IMR-90 (cell line): Measurements from ENCODE around the gene USP12. TPM values are rescaled to one million over a fixed set of nuclear protein-coding genes. Genes with fewer than 3 reads are reported as not detected.

ENCODE experiments used
- ATAC-seq: fragments of 200-7000 bp; cut with Tn5 transposase; 2 replicates; pipeline ENCODE4 v1.9.1; 2020; ENCODE audit warnings: low read depth, mild to moderate bottlenecking, moderate library complexity
- BruUV-seq: library from RNA; stranded (reverse); fragments of 400-500 nt; replicated peaks from 2 replicates; lab custom pipeline; 2021; lab: Mats Ljungman, UMichigan
- CTCF ChIA-PET: fragments of 300-600 bp; formaldehyde crosslinking; extraction: SDS; loops from one replicate; lab custom pipeline; 2021; ENCODE audit warnings: antibody characterized with exemption; lab: Yijun Ruan, JAX
- POLR2A ChIA-PET: fragments of 300-600 bp; sonication (Branson Sonifier 250); formaldehyde crosslinking; loops from one replicate; lab custom pipeline; 2022; ENCODE audit warnings: antibody characterized with exemption; ENCODE audit not compliant: unreplicated experiment; lab: Charles Lee
- DNase-seq: peaks from one replicate; pipeline ENCODE4 v3.0.0; 2013
- H2AFZ ChIP-seq: replicated peaks from 2 replicates; pipeline ENCODE3; 2013; ENCODE audit warnings: low read length, mild to moderate bottlenecking; ENCODE audit not compliant: poor library complexity
- H2AK5ac ChIP-seq: 2 replicates; pipeline ENCODE4 v1.6.1; 2013; ENCODE audit warnings: low read depth, low read length, inconsistent platforms
- H2AK9ac ChIP-seq: replicated peaks from 2 replicates; pipeline ENCODE3; 2013; ENCODE audit warnings: mild to moderate bottlenecking, low read depth, low read length, moderate library complexity; ENCODE audit not compliant: poor library complexity
- H2BK120ac ChIP-seq: 2 replicates; pipeline ENCODE4 v1.6.1; 2013; ENCODE audit warnings: low read depth, low read length, inconsistent platforms
- H2BK15ac ChIP-seq: 3 replicates; pipeline ENCODE4 v1.6.1; 2013; ENCODE audit warnings: low read depth, low read length, inconsistent platforms
- H2BK20ac ChIP-seq: 2 replicates; pipeline ENCODE4 v1.6.1; 2013; ENCODE audit warnings: low read depth, mild to moderate bottlenecking, inconsistent platforms, low read length, moderate library complexity
- H2BK5ac ChIP-seq: 2 replicates; pipeline ENCODE4 v1.6.1; 2013; ENCODE audit warnings: mild to moderate bottlenecking, low read depth, low read length, inconsistent platforms; ENCODE audit not compliant: poor library complexity, severe bottlenecking
- H3K14ac ChIP-seq: replicated peaks from 2 replicates; pipeline ENCODE4 v1.6.1; 2013; ENCODE audit warnings: low read depth, low read length, inconsistent platforms
- H3K18ac ChIP-seq: 2 replicates; pipeline ENCODE4 v1.6.1; 2013; ENCODE audit warnings: low read depth, low read length, control low read depth
- H3K23ac ChIP-seq: 2 replicates; pipeline ENCODE4 v1.6.1; 2013; ENCODE audit warnings: low read depth, low read length, inconsistent platforms
- H3K27ac ChIP-seq: 2 replicates; pipeline ENCODE4 v1.5.1; 2013; ENCODE audit warnings: mild to moderate bottlenecking, control low read depth, low read length; ENCODE audit not compliant: insufficient read depth
- H3K27me3 ChIP-seq: 2 replicates; pipeline ENCODE4 v1.6.1; 2013; ENCODE audit warnings: low read length; ENCODE audit not compliant: control insufficient read depth, insufficient read depth
- H3K36me3 ChIP-seq: 2 replicates; pipeline ENCODE4 v1.6.1; 2013; ENCODE audit warnings: low read length, mixed read lengths; ENCODE audit not compliant: control insufficient read depth, insufficient read depth
- H3K4ac ChIP-seq: 2 replicates; pipeline ENCODE4 v1.6.1; 2013; ENCODE audit warnings: low read depth, low read length, inconsistent platforms
- H3K4me1 ChIP-seq: 2 replicates; pipeline ENCODE4 v1.6.1; 2013; ENCODE audit warnings: low read length, mixed read lengths; ENCODE audit not compliant: control insufficient read depth, insufficient read depth
- H3K4me2 ChIP-seq: 2 replicates; pipeline ENCODE4 v1.6.1; 2013; ENCODE audit warnings: low read depth, mild to moderate bottlenecking, control low read depth, low read length, moderate library complexity
- H3K4me3 ChIP-seq: 2 replicates; pipeline ENCODE4 v1.5.1; 2013; ENCODE audit warnings: low read depth, mild to moderate bottlenecking, control low read depth, low read length, moderate library complexity; ENCODE audit not compliant: insufficient read depth
- H3K56ac ChIP-seq: 2 replicates; pipeline ENCODE4 v1.6.1; 2013; ENCODE audit warnings: low read length, inconsistent platforms; ENCODE audit not compliant: insufficient read depth; ENCODE audit errors: extremely low read depth
- H3K79me1 ChIP-seq, 2 experiments: 2 replicates each; pipeline ENCODE4 v1.6.1; 2013; ENCODE audit warnings: low read length in 2 of 2, inconsistent platforms in 1 of 2, low read depth in 1 of 2
- H3K9ac ChIP-seq: 2 replicates; pipeline ENCODE4 v1.6.1; 2013; ENCODE audit warnings: low read depth, low read length, control low read depth
- H3K9me1 ChIP-seq: 2 replicates; pipeline ENCODE4 v1.6.1; 2013; ENCODE audit warnings: low read length, inconsistent platforms; ENCODE audit not compliant: insufficient read depth
- H3K9me3 ChIP-seq: 2 replicates; pipeline ENCODE4 v1.6.1; 2013; ENCODE audit warnings: low read length; ENCODE audit not compliant: control insufficient read depth, insufficient read depth
- H4K20me1 ChIP-seq: 2 replicates; pipeline ENCODE4 v1.6.1; 2013; ENCODE audit warnings: low read length, inconsistent platforms; ENCODE audit not compliant: insufficient read depth
- H4K5ac ChIP-seq: 2 replicates; pipeline ENCODE4 v1.6.1; 2013; ENCODE audit warnings: mild to moderate bottlenecking, low read depth, low read length, control low read depth
- H4K8ac ChIP-seq, 2 experiments: 2 replicates each; pipeline ENCODE4 v1.6.1; 2013; ENCODE audit warnings: low read depth in 2 of 2, low read length in 2 of 2, control low read depth in 1 of 2, inconsistent platforms in 1 of 2
- H4K91ac ChIP-seq: 2 replicates; pipeline ENCODE4 v1.6.1; 2013; ENCODE audit warnings: low read depth, low read length, inconsistent platforms; ENCODE audit not compliant: insufficient read depth
- BHLHE40 ChIP-seq: fragments of 150-350 bp; IDR thresholded peaks from 2 replicates; pipeline ENCODE4 v1.6.1; 2016; ENCODE audit warnings: mild to moderate bottlenecking, low read depth, low read length
- ELK1 ChIP-seq: fragments of 150-350 bp; IDR thresholded peaks from 2 replicates; pipeline ENCODE4 v1.6.1; 2016; ENCODE audit warnings: low read depth, mild to moderate bottlenecking, low read length, moderate library complexity, borderline replicate concordance
- MAFK ChIP-seq: IDR thresholded peaks from 2 replicates; pipeline ENCODE4 v1.6.1; 2012; ENCODE audit warnings: low read depth, low read length, improper control_type of control experiment
- MAZ ChIP-seq: IDR thresholded peaks from 2 replicates; pipeline ENCODE4 v1.6.1; 2012; ENCODE audit warnings: low read depth, mild to moderate bottlenecking, low read length, improper control_type of control experiment, moderate library complexity, borderline replicate concordance
- POLR2A ChIP-seq: IDR thresholded peaks from 2 replicates; pipeline ENCODE4 v1.6.1; 2012; ENCODE audit warnings: mild to moderate bottlenecking, low read depth, low read length
- RAD21 ChIP-seq: IDR thresholded peaks from 2 replicates; pipeline ENCODE4 v1.6.1; 2012; ENCODE audit warnings: low read length, improper control_type of control experiment
- RCOR1 ChIP-seq: IDR thresholded peaks from 2 replicates; pipeline ENCODE4 v1.6.1; 2012; ENCODE audit warnings: mild to moderate bottlenecking, low read length, improper control_type of control experiment; ENCODE audit not compliant: insufficient replicate concordance
- SMC3 ChIP-seq: fragments of 150-350 bp; IDR thresholded peaks from 2 replicates; pipeline ENCODE4 v1.6.1; 2016; ENCODE audit warnings: low read depth, mild to moderate bottlenecking, antibody characterized with exemption, low read length, moderate library complexity
- WGBS, 2 experiments: methylation state at CpG; one replicate each; pipeline versions ENCODE4 v1.1.5 to v1.1.7; 2013; ENCODE audit warnings: missing lambda C conversion rate in 2 of 2; ENCODE audit not compliant: insufficient read length in 1 of 2; ENCODE audit errors: extremely low coverage in 2 of 2; 5-methylcytosine and 5-hydroxymethylcytosine counted together
- dilution Hi-C: fragments of 300-500 bp; cut with HindIII; formaldehyde crosslinking; loops from one replicate; pipeline ENCODE4 v1.14.3; 2018; ENCODE audit warnings: low sequenced_read_pairs; ENCODE audit not compliant: unreplicated experiment
- in situ Hi-C: fragments of 300-500 bp; cut with MboI; formaldehyde crosslinking; loops from 3 replicates; pipeline ENCODE4 v1.14.3; 2019; ENCODE audit warnings: low sequenced_read_pairs, inconsistent platforms, mixed read lengths
- intact Hi-C: fragments of 100-400 bp; cut with micrococcal nuclease; formaldehyde crosslinking; loops from 2 replicates; pipeline ENCODE4 v1.10.0; 2022
- polyA plus RNA-seq, 3 experiments: library from polyadenylated mRNA; depleted of rRNA; stranded (reverse); fragments of >200 nt; gene quantifications; 2 replicates each; pipeline ENCODE4 v1.2.3, GENCODE V29; 2012; ENCODE audit warnings: low replicate concordance in 1 of 3
- total RNA-seq: library from RNA; depleted of rRNA; stranded (reverse); fragments of >200 nt; gene quantifications from 2 replicates; pipeline ENCODE4 v1.2.3, GENCODE V29; 2012
- TF ChIP-seq, protein P1 (sequence below): conservative IDR thresholded peaks from 2 replicates; pipeline ENCODE4 v1.5.1; 2012; ENCODE audit warnings: mild to moderate bottlenecking, low read depth, low read length, improper control_type of control experiment

The USP12 gene
- total and polyA plus RNA-seq, 2 of the 4 experiments (the other 2 are of a cell fraction): 11.8 to 16.5 TPM

DNA sequence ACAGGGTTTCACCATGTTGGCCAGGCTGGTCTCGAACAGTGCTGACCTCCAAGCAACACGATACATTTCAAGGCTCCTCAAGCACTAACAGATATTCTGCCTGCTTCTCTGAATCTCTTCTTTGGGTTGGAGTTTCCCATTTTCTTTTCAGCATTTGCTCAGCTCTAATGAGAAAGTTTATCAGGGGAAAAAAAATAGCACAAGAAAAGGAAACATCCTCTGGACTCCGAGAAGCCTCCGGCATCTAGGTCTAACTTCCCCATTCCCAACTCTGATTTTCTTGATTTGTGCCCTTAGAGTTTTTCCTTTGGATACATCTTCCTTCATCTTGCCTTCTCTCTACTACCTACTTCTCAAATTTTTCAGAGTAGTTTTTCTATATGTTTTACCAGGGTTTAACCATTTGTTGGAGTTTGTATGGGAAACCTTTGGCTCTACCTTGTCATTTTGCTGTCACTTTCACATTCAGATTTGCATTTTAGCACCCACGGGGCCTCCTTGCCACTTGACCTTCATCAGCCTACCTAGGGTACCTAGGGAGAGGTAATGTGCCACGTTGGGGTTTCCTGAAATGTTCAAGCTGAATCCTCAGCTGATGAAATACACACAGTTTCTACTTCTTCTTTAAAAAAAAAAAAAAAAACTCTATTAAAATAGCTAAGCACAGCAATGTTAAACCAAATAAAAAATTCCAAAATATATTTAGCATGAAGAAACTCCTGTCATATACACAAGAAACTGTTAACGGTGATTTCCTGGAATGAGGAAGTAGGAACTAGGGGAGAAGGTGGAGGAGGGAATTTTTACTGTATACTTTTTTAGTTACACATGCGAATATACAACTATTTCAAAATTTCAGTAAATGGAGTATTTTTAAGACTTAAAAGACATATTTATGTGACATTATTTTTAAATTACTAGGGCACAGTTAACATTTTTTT is 5.1 kb upstream of the USP12 start:
- intact Hi-C loops: no loop called here
- no peaks in the 10 kb centered on the region for H4K20me1 ChIP-seq
- no peak for ATAC-seq

More for the DNA sequence above, 5.1 kb upstream of the USP12 start:
- Histone ChIP-seq H4K5ac (no peak overlapping the region), H3K27me3 (no peaks in the 10 kb centered on the region), H2AK5ac (no peak overlapping the region), H3K9me3 (no peaks in the 10 kb centered on the region), H3K4ac (no peak overlapping the region), H4K91ac (no peak overlapping the region), H3K23ac (no peak overlapping the region), H3K4me2 (no peak overlapping the region), H3K27ac (no peak overlapping the region), H2BK20ac (no peak overlapping the region), H3K9me1 (peaks cover 2% of the 10 kb centered on the region; the same call in 1 of the 2 replicates), H2BK15ac (no peak overlapping the region), H2BK5ac (no peak overlapping the region), H3K18ac (no peak overlapping the region), H3K79me1 (peaks cover 0 to 4% of the 10 kb centered on the region in 2 experiments; a peak in 2 of 4 replicates), H2BK120ac (no peak overlapping the region), H3K4me3 (no peak overlapping the region), H3K9ac (no peak overlapping the region), H2AK9ac (no peak overlapping the region), H3K36me3 (no peaks in the 10 kb centered on the region), H4K8ac (no peak overlapping the region), H3K4me1 (no peaks in the 10 kb centered on the region), H3K14ac (no peak overlapping the region), H2AFZ (no peak overlapping the region), H3K56ac (no peak overlapping the region)
- BruUV-seq: no TSS peak
- in situ Hi-C loops (loop anchor here (10.0 kb wide), 2 partner anchors 98 to 192 kb away; partner anchors contain the start of gene RASL11A), dilution Hi-C loops (no loop called here)
- ChIA-PET POLR2A (interaction anchor here (0.7 kb wide), 1 partner anchor 107 kb away, joined by 8 read pairs; no protein-coding TSS in a partner anchor), CTCF (interaction anchor here (0.6 kb wide), 1 partner anchor 239 kb away, joined by 3 read pairs; no protein-coding TSS in a partner anchor)
- TF ChIP-seq SMC3 (no peak), POLR2A (no peak), RAD21 (no peak), MAZ (no peak), ELK1 (no peak), MAFK (no peak), RCOR1 (no peak), BHLHE40 (no peak)
- TF ChIP-seq, protein P1, sequence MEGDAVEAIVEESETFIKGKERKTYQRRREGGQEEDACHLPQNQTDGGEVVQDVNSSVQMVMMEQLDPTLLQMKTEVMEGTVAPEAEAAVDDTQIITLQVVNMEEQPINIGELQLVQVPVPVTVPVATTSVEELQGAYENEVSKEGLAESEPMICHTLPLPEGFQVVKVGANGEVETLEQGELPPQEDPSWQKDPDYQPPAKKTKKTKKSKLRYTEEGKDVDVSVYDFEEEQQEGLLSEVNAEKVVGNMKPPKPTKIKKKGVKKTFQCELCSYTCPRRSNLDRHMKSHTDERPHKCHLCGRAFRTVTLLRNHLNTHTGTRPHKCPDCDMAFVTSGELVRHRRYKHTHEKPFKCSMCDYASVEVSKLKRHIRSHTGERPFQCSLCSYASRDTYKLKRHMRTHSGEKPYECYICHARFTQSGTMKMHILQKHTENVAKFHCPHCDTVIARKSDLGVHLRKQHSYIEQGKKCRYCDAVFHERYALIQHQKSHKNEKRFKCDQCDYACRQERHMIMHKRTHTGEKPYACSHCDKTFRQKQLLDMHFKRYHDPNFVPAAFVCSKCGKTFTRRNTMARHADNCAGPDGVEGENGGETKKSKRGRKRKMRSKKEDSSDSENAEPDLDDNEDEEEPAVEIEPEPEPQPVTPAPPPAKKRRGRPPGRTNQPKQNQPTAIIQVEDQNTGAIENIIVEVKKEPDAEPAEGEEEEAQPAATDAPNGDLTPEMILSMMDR: no peak
- DNase-seq: no peak
- WGBS, 2 experiments: no CpG with 5 or more reads among the region's 8 CpGs
